HL-60 (cell line): ENCODE results near the gene AKAP8.

Experiments
- DNase-seq, 2 experiments: peaks; one replicate each; pipeline ENCODE4 v3.0.0-alpha.2; 2010 to 2020; ENCODE audit warnings: low read depth in 1 of 2, low spot score in 1 of 2
- H3K27ac ChIP-seq: fragments of 250-450 bp; sonication (Bioruptor Pico); replicated peaks from 2 replicates; pipeline ENCODE4 v1.5.1; 2020; ENCODE audit warnings: mild to moderate bottlenecking, moderate library complexity
- H3K27me3 ChIP-seq: fragments of 250-450 bp; sonication (Bioruptor Pico); 2 replicates; pipeline ENCODE4 v1.5.1; 2021; ENCODE audit warnings: mild to moderate bottlenecking, moderate library complexity; ENCODE audit not compliant: insufficient read depth, poor library complexity, severe bottlenecking
- H3K4me3 ChIP-seq: replicated peaks from 2 replicates; pipeline ENCODE4 v1.5.1; 2011; ENCODE audit warnings: mild to moderate bottlenecking, control low read depth, low read length; ENCODE audit not compliant: insufficient read depth
- CTCF ChIP-seq: IDR thresholded peaks from one replicate; pipeline ENCODE4 v1.5.1; 2011; ENCODE audit warnings: low read length, control low read depth, inconsistent platforms; ENCODE audit not compliant: insufficient read depth
- GABPA ChIP-seq: IDR thresholded peaks from 2 replicates; pipeline ENCODE4 v1.6.1; 2012; ENCODE audit warnings: low read depth
- POLR2AphosphoS5 ChIP-seq: IDR thresholded peaks from 2 replicates; pipeline ENCODE4 v1.6.1; 2012; ENCODE audit warnings: low read depth
- REST ChIP-seq: IDR thresholded peaks from 2 replicates; pipeline ENCODE4 v1.6.1; 2012; ENCODE audit warnings: low read depth; ENCODE audit not compliant: insufficient replicate concordance
- SPI1 ChIP-seq: IDR thresholded peaks from 2 replicates; pipeline ENCODE4 v1.6.1; 2012; ENCODE audit warnings: low read depth, mild to moderate bottlenecking, borderline replicate concordance

Gene AKAP8

GRCh38 chr19:15399635-15400034 lies 20.0 kb upstream of the AKAP8 start:
- Histone ChIP-seq H3K4me3 (no peak overlapping the region), H3K27ac (no peak overlapping the region), H3K27me3 (no peaks in the 10 kb centered on the region)
- DNase-seq = no peak
- TF ChIP-seq REST (no peak), SPI1 (no peak), CTCF (no peak), GABPA (no peak), POLR2AphosphoS5 (no peak)

GRCh38 chr19:15399234-15399515 lies 19.6 kb upstream of the AKAP8 start:
- H3K27me3 ChIP-seq = no peaks in the 10 kb centered on the region
- H3K27ac ChIP-seq = no peak overlapping the region
- TF ChIP-seq CTCF (no peak), REST (no peak), SPI1 (no peak), POLR2AphosphoS5 (no peak), GABPA (no peak)
- H3K4me3 ChIP-seq = no peak overlapping the region
- no peak for DNase-seq

- Histone ChIP-seq H3K27ac (no peak overlapping the region), H3K27me3 (no peaks in the 10 kb centered on the region), H3K4me3 (no peak overlapping the region)
- no peak for DNase-seq
- TF ChIP-seq CTCF = no peak
- no peak for TF ChIP-seq SPI1
- TF ChIP-seq REST = no peak
- TF ChIP-seq POLR2AphosphoS5 = no peak
- TF ChIP-seq GABPA = no peak
These were observed 19.1 kb upstream of the AKAP8 start for GRCh38 chr19:15398501-15399233.
